Neural cell (in vitro differentiated cells): ENCODE results near the gene NECAP2. TPM values are rescaled to one million over a fixed set of nuclear protein-coding genes. Genes with fewer than 3 reads are reported as not detected.

Source experiments
- H2AFZ ChIP-seq: fragments of 200-600, 300-800 bp; sonication (generic), shearing (Covaris generic); 2 replicates; pipeline ENCODE4 v1.6.0; 2014; ENCODE audit warnings: low read depth, mild to moderate bottlenecking, antibody characterized with exemption, low read length, moderate library complexity
- H3F3A ChIP-seq: fragments of 200-600 bp; shearing (Covaris generic); 2 replicates; pipeline ENCODE4 v1.6.1; 2016; ENCODE audit warnings: mild to moderate bottlenecking, moderate library complexity, mixed read lengths, antibody characterized with exemption, low read length; ENCODE audit not compliant: insufficient read depth, poor library complexity, severe bottlenecking
- H3K27ac ChIP-seq: fragments of 200-600, 300-800 bp; sonication (generic), shearing (Covaris generic); 2 replicates; pipeline ENCODE4 v1.5.1; 2014; ENCODE audit warnings: mild to moderate bottlenecking, low read length, moderate library complexity
- H3K27me3 ChIP-seq: fragments of 300-800, 200-600 bp; sonication (generic), shearing (Covaris generic); 2 replicates; pipeline ENCODE4 v1.6.0; 2014; ENCODE audit warnings: mild to moderate bottlenecking, low read depth, low read length, moderate library complexity; ENCODE audit not compliant: insufficient read depth
- H3K36me3 ChIP-seq: fragments of 300-800, 200-600 bp; sonication (generic), shearing (Covaris generic); 2 replicates; pipeline ENCODE4 v1.5.1; 2014; ENCODE audit warnings: mild to moderate bottlenecking, antibody characterized with exemption, low read length, moderate library complexity; ENCODE audit not compliant: insufficient read depth
- H3K4me2 ChIP-seq: fragments of 300-800, 200-600 bp; sonication (generic), shearing (Covaris generic); 2 replicates; pipeline ENCODE4 v1.6.0; 2014; ENCODE audit warnings: mild to moderate bottlenecking, low read length
- H3K4me3 ChIP-seq: fragments of 300-800, 200-600 bp; sonication (generic), shearing (Covaris generic); 2 replicates; pipeline ENCODE4 v1.5.1; 2014; ENCODE audit warnings: mild to moderate bottlenecking, low read length, moderate library complexity
- H3K79me2 ChIP-seq: fragments of 200-600 bp; shearing (Covaris generic); replicated peaks from 2 replicates; pipeline ENCODE4 v1.6.0; 2014; ENCODE audit warnings: mild to moderate bottlenecking, low read length, moderate library complexity; ENCODE audit not compliant: insufficient read depth
- H3K9ac ChIP-seq: fragments of 300-800, 200-600 bp; sonication (generic), shearing (Covaris generic); 2 replicates; pipeline ENCODE4 v1.6.1; 2016; ENCODE audit warnings: mild to moderate bottlenecking, low read length, mixed read lengths
- H3K9me2 ChIP-seq: fragments of 200-600 bp; shearing (Covaris generic); 2 replicates; pipeline ENCODE4 v1.6.1; 2016; ENCODE audit warnings: mild to moderate bottlenecking, low read length, mixed read lengths; ENCODE audit not compliant: insufficient read depth
- H3K9me3 ChIP-seq: fragments of 200-600, 300-800 bp; sonication (generic), shearing (Covaris generic); 2 replicates; pipeline ENCODE4 v1.6.1; 2016; ENCODE audit warnings: mild to moderate bottlenecking, mixed run types, low read length, moderate library complexity, mixed read lengths
- H4K20me1 ChIP-seq: fragments of 200-600 bp; shearing (Covaris generic); 2 replicates; pipeline ENCODE4 v1.6.1; 2016; ENCODE audit warnings: mild to moderate bottlenecking, mixed run types; ENCODE audit not compliant: insufficient read depth
- EP300 ChIP-seq: fragments of 450-650 bp; conservative IDR thresholded peaks from 2 replicates; pipeline ENCODE4 v1.6.1; 2014; ENCODE audit warnings: antibody characterized with exemption, mild to moderate bottlenecking, moderate library complexity; ENCODE audit not compliant: poor library complexity, severe bottlenecking
- EZH2 ChIP-seq: fragments of 200-600, 300-800 bp; shearing (Covaris generic), sonication (generic); IDR thresholded peaks from 2 replicates; pipeline ENCODE4 v1.6.1; 2014; ENCODE audit warnings: antibody characterized with exemption, low read length, borderline replicate concordance, mild to moderate bottlenecking; ENCODE audit not compliant: insufficient read depth, poor library complexity, severe bottlenecking
- MXI1 ChIP-seq: fragments of 450-650 bp; conservative IDR thresholded peaks from 2 replicates; pipeline ENCODE4 v1.6.1; 2014; ENCODE audit warnings: antibody characterized with exemption, mild to moderate bottlenecking; ENCODE audit not compliant: poor library complexity, severe bottlenecking
- POLR2AphosphoS5 ChIP-seq: IDR thresholded peaks from 2 replicates; pipeline ENCODE4 v1.6.1; 2012
- RAD21 ChIP-seq: fragments of 450-650 bp; conservative IDR thresholded peaks from 2 replicates; pipeline ENCODE4 v1.6.1; 2014; ENCODE audit warnings: antibody characterized with exemption, mild to moderate bottlenecking, moderate library complexity
- SMC3 ChIP-seq: fragments of 450-650 bp; conservative IDR thresholded peaks from 2 replicates; pipeline ENCODE4 v1.6.1; 2014; ENCODE audit warnings: antibody characterized with exemption, mild to moderate bottlenecking, moderate library complexity; ENCODE audit not compliant: poor library complexity
- TAF1 ChIP-seq: IDR thresholded peaks from 2 replicates; pipeline ENCODE4 v1.6.1; 2012; ENCODE audit warnings: low read depth
- polyA plus RNA-seq: library from polyadenylated mRNA; depleted of rRNA; stranded (reverse); fragments of >200 nt; gene quantifications from 2 replicates; pipeline ENCODE4 v1.2.3, GENCODE V29; 2014
- TF ChIP-seq, protein P1 (sequence below): IDR thresholded peaks from 2 replicates; pipeline ENCODE4 v1.6.1; 2012; ENCODE audit warnings: borderline replicate concordance
- TF ChIP-seq, protein P2 (sequence below): fragments of 450-650 bp; IDR thresholded peaks from 2 replicates; pipeline ENCODE4 v1.5.1; 2014; ENCODE audit warnings: antibody characterized with exemption, mild to moderate bottlenecking, moderate library complexity; ENCODE audit not compliant: poor library complexity, severe bottlenecking

The NECAP2 gene
- polyA plus RNA-seq, 1 donor from 2014 or later = 80.2 TPM

DNA sequence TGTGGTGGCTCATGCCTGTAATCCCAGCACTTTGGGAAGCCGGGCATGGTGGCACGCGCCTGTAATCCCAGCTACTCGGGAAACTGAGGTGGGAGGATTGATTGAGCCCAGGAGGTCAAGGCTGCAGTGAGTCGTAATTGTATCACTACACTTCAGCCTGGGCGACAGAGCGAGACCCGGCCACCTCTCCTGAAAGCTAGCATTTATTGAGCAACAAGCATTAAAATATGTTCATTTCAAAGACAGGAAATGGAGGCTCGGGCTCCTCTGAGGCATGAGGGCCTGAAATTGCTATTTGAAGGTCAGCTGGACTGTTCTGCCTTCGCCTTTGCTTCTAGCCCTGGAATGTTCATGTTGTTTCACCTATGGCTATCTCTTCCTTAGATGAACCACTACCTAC lies 37.8 kb upstream of the NECAP2 start:
- Histone ChIP-seq H3K9me3 (no peaks in the 10 kb centered on the region), H3K27me3 (no peaks in the 10 kb centered on the region), H4K20me1 (no peaks in the 10 kb centered on the region), H3K9ac (no peak overlapping the region), H3K27ac (no peak overlapping the region), H3K9me2 (no peaks in the 10 kb centered on the region), H3K36me3 (no peaks in the 10 kb centered on the region), H2AFZ (no peak overlapping the region), H3K4me3 (no peak overlapping the region), H3K79me2 (no peaks in the 10 kb centered on the region), H3F3A (no peaks in the 10 kb centered on the region), H3K4me2 (no peak overlapping the region)
- no peak for TF ChIP-seq POLR2AphosphoS5
- no peak for TF ChIP-seq SMC3
- no peak for TF ChIP-seq TAF1
- TF ChIP-seq EP300 = no peak
- TF ChIP-seq, protein P1, sequence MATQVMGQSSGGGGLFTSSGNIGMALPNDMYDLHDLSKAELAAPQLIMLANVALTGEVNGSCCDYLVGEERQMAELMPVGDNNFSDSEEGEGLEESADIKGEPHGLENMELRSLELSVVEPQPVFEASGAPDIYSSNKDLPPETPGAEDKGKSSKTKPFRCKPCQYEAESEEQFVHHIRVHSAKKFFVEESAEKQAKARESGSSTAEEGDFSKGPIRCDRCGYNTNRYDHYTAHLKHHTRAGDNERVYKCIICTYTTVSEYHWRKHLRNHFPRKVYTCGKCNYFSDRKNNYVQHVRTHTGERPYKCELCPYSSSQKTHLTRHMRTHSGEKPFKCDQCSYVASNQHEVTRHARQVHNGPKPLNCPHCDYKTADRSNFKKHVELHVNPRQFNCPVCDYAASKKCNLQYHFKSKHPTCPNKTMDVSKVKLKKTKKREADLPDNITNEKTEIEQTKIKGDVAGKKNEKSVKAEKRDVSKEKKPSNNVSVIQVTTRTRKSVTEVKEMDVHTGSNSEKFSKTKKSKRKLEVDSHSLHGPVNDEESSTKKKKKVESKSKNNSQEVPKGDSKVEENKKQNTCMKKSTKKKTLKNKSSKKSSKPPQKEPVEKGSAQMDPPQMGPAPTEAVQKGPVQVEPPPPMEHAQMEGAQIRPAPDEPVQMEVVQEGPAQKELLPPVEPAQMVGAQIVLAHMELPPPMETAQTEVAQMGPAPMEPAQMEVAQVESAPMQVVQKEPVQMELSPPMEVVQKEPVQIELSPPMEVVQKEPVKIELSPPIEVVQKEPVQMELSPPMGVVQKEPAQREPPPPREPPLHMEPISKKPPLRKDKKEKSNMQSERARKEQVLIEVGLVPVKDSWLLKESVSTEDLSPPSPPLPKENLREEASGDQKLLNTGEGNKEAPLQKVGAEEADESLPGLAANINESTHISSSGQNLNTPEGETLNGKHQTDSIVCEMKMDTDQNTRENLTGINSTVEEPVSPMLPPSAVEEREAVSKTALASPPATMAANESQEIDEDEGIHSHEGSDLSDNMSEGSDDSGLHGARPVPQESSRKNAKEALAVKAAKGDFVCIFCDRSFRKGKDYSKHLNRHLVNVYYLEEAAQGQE = no peak
- TF ChIP-seq RAD21 = no peak
- TF ChIP-seq, protein P2, sequence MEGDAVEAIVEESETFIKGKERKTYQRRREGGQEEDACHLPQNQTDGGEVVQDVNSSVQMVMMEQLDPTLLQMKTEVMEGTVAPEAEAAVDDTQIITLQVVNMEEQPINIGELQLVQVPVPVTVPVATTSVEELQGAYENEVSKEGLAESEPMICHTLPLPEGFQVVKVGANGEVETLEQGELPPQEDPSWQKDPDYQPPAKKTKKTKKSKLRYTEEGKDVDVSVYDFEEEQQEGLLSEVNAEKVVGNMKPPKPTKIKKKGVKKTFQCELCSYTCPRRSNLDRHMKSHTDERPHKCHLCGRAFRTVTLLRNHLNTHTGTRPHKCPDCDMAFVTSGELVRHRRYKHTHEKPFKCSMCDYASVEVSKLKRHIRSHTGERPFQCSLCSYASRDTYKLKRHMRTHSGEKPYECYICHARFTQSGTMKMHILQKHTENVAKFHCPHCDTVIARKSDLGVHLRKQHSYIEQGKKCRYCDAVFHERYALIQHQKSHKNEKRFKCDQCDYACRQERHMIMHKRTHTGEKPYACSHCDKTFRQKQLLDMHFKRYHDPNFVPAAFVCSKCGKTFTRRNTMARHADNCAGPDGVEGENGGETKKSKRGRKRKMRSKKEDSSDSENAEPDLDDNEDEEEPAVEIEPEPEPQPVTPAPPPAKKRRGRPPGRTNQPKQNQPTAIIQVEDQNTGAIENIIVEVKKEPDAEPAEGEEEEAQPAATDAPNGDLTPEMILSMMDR = no peak
- no peak for TF ChIP-seq MXI1
- no peak for TF ChIP-seq EZH2

DNA sequence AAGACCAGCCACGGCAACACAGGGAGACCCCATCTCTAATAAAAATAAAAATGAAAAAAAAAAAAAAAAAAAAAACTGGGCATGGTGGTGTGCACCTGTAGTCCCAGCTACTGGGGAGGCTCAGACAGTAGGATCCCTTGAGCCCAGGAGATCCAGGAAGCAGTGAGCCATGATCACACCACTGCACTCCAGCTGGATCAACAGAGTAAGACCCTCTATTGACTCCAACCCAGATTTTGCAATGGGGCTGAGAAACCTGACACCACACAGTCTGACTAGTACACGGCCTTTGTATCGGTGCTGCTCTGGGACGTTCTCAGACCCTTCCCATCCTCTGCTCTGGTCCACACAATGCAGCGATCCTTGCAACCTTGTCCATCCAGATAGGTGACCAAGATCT lies 35.1 kb upstream of the NECAP2 start:
- Histone ChIP-seq H3K36me3 (no peaks in the 10 kb centered on the region), H3K9me2 (no peaks in the 10 kb centered on the region), H4K20me1 (no peaks in the 10 kb centered on the region), H3K79me2 (no peaks in the 10 kb centered on the region), H3K4me2 (no peak overlapping the region), H3K27me3 (no peaks in the 10 kb centered on the region), H3K9me3 (no peaks in the 10 kb centered on the region), H3K9ac (no peak overlapping the region), H3F3A (no peaks in the 10 kb centered on the region), H3K4me3 (no peak overlapping the region), H3K27ac (no peak overlapping the region), H2AFZ (no peak overlapping the region)
- TF ChIP-seq EP300 (no peak), TAF1 (no peak), POLR2AphosphoS5 (no peak)

DNA sequence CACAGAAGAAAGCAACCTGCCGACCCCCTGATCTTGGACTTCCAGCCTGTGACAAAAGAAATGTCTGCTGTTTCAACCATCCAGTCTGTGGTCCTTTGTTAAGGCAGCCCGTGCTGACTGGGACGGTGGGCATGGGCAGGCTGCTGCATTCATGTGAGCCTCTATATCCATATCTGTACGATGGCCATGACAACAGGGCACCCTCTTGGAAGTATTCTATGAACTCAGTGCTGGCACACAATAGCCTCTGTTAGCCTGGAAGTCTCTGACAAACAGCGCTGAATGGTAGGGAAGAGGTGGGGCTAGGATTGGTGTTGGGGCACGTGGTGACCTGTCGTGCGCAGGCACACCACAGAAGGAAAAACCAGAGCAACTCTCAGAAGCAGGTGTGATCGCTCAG lies 33.7 kb upstream of the NECAP2 start:
- Histone ChIP-seq H3K79me2 (no peaks in the 10 kb centered on the region), H3K4me2 (no peak overlapping the region), H4K20me1 (no peaks in the 10 kb centered on the region), H2AFZ (no peak overlapping the region), H3K27me3 (no peaks in the 10 kb centered on the region), H3K9me3 (no peaks in the 10 kb centered on the region), H3F3A (no peaks in the 10 kb centered on the region), H3K27ac (no peak overlapping the region), H3K36me3 (no peaks in the 10 kb centered on the region), H3K9me2 (no peaks in the 10 kb centered on the region), H3K4me3 (no peak overlapping the region), H3K9ac (no peak overlapping the region)
- TF ChIP-seq RAD21 = no peak
- no peak for TF ChIP-seq POLR2AphosphoS5
- no peak for TF ChIP-seq TAF1
- no peak for TF ChIP-seq MXI1
- no peak for TF ChIP-seq EP300
- no peak for TF ChIP-seq SMC3
